Brain microvascular endothelial cell (primary cell): Measurements from ENCODE around the gene IQCH.

Source experiments
- DNase-seq: peaks from one replicate; pipeline ENCODE4 v3.0.0-alpha.2; 2020
- H3K27ac ChIP-seq: fragments of 250-450 bp; sonication (Bioruptor Pico); 2 replicates; pipeline ENCODE4 v1.5.1; 2020; ENCODE audit warnings: mild to moderate bottlenecking, moderate library complexity
- H3K27me3 ChIP-seq: fragments of 250-450 bp; sonication (Bioruptor Pico); replicated peaks from 2 replicates; pipeline ENCODE4 v1.5.1; 2020; ENCODE audit warnings: mild to moderate bottlenecking
- H3K36me3 ChIP-seq: fragments of 250-450 bp; sonication (Bioruptor Pico); replicated peaks from 2 replicates; pipeline ENCODE4 v1.5.1; 2020; ENCODE audit warnings: mild to moderate bottlenecking
- H3K4me3 ChIP-seq: 2 replicates; pipeline ENCODE4 v1.5.1; 2011; ENCODE audit warnings: low read depth, mild to moderate bottlenecking, control low read depth, low read length, moderate library complexity
- in situ Hi-C: cut with HindIII; loops from 2 replicates; pipeline ENCODE4 v1.10.0; 2017; ENCODE audit warnings: low sequenced_read_pairs, low pct_ligation_motif_present
- TF ChIP-seq, protein P1 (sequence below): IDR thresholded peaks from 2 replicates; pipeline ENCODE4 v1.5.1; 2011; ENCODE audit warnings: low read depth, mild to moderate bottlenecking, moderate library complexity, low read length, control low read depth, inconsistent platforms; ENCODE audit errors: missing control alignments

The IQCH gene

DNA sequence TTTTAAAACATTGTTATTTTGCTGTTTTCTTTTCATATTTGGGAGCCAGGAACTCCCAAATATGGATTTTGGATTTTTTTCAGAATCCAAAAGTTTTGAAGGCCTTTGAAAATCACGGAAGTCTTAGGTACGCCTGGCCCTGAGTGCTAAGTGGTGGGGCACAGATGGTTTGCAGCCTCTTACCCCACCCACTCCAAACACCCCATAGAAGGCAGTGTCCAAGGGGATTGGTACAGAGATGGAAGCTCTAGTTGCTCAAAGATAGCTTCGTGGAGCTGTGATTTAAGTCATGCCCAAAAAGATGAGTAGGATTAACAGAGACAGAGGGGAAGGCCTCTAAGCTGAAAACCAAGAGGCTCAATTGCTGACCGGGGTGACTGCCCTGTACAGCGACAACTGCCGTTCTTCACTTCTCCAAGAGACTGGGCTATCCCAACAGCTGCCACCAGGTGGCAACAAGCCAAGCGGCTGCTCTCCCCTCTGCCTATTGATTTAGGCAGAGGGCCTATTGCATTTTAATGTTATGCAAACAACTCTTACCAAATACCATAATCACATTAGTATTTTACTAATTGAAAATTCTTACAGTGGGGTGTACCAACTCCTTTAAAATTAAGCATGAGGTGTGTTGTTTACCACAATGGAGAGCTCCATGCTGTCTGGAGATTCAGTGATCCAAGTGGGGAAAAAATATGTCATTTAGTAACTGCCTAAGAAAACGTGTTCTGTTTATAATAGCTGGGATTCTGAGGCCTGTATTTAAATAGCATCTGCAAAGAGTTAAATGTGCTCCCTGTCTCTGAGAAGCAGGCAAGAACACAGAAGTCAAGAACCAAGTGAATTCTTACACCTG, 202.3 kb downstream of the IQCH start:
- TF ChIP-seq, protein P1, sequence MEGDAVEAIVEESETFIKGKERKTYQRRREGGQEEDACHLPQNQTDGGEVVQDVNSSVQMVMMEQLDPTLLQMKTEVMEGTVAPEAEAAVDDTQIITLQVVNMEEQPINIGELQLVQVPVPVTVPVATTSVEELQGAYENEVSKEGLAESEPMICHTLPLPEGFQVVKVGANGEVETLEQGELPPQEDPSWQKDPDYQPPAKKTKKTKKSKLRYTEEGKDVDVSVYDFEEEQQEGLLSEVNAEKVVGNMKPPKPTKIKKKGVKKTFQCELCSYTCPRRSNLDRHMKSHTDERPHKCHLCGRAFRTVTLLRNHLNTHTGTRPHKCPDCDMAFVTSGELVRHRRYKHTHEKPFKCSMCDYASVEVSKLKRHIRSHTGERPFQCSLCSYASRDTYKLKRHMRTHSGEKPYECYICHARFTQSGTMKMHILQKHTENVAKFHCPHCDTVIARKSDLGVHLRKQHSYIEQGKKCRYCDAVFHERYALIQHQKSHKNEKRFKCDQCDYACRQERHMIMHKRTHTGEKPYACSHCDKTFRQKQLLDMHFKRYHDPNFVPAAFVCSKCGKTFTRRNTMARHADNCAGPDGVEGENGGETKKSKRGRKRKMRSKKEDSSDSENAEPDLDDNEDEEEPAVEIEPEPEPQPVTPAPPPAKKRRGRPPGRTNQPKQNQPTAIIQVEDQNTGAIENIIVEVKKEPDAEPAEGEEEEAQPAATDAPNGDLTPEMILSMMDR, result peak; percentile 98
- H3K27me3 ChIP-seq, result no peaks in the 10 kb centered on the region
- peak; percentile 55 for DNase-seq
- H3K36me3 ChIP-seq, result no peaks in the 10 kb centered on the region
- no peak overlapping the region for H3K27ac ChIP-seq
- in situ Hi-C loops, result loop anchor here (25.0 kb wide), 1 partner anchor 355 kb away; no protein-coding TSS in a partner anchor
- H3K4me3 ChIP-seq, result no peak overlapping the region

DNA sequence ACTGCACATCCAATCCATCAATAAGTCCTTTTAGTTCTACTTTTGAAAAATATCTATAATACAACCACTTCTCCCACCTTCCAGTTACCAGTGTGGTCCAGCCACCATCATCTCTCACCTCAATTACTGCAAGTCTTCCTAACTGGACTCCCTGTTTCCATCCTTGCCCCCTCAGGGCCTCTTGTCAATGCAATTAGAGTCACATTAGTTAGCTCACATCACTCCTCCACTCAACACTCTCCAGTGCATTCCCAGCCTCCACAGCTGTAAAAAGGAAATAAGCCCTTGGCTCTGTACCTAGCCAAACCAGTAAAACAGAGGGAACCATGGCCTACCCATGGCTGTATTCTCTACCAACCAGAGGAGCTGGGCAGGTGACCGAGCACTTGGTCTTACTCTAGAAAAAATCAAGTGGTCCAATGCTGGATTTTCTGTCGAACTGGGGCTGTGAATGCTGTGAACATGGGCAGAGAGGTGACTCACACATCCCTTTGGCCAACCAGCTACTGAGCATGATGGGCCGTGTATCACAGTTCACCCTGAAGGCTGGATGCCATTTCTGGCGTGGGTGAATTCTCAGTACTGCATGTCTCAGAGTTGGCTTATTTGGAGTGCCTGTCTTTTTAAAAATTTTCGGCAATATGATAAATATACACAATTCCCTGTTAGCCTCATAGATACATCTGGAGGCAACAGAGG, 203.9 kb downstream of the IQCH start:
- DNase-seq, result no peak
- in situ Hi-C loops, result loop anchor here (25.0 kb wide), 1 partner anchor 354 kb away; no protein-coding TSS in a partner anchor
- H3K4me3 ChIP-seq, result no peak overlapping the region

GRCh38 chr15:67460521-67460920, 205.9 kb downstream of the IQCH start:
- TF ChIP-seq, protein P1, result no peak
- no peak for DNase-seq
- in situ Hi-C loops, result loop anchor here (25.0 kb wide), 1 partner anchor 352 kb away; no protein-coding TSS in a partner anchor
- Histone ChIP-seq H3K36me3 (no peaks in the 10 kb centered on the region), H3K4me3 (no peak overlapping the region), H3K27ac (no peak overlapping the region), H3K27me3 (no peaks in the 10 kb centered on the region)

More for the DNA sequence above, 203.9 kb downstream of the IQCH start:
- H3K27me3 ChIP-seq, result no peaks in the 10 kb centered on the region
- H3K36me3 ChIP-seq, result no peaks in the 10 kb centered on the region
- no peak overlapping the region for H3K27ac ChIP-seq
- TF ChIP-seq, protein P1, result no peak

DNA sequence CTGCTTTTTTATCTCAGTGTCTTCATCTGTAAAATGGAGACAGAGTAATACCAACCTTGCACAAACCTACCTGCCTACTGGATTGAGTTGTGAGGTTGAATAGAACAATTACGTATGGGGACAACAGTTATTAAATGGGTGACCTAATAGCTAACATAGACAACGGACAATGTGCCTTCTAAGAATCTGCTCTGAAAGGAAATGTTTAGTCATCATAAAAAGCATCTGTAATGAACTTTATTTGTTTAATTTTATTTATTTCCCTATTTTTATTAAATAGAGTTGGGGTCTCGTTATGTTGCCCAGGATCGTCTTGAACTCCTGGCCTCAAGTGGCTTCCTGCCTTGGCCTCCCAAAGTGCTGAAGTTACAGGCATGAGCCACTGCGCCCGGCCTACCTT, 207.1 kb downstream of the IQCH start:
- Histone ChIP-seq H3K36me3 (no peaks in the 10 kb centered on the region), H3K27ac (no peak overlapping the region), H3K4me3 (no peak overlapping the region), H3K27me3 (no peaks in the 10 kb centered on the region)
- TF ChIP-seq, protein P1, result no peak
- in situ Hi-C loops, result loop anchor here (25.0 kb wide), 1 partner anchor 351 kb away; no protein-coding TSS in a partner anchor
- no peak for DNase-seq

GRCh38 chr15:67462875-67463274, 208.3 kb downstream of the IQCH start:
- Histone ChIP-seq H3K27ac (no peak overlapping the region), H3K27me3 (no peaks in the 10 kb centered on the region), H3K4me3 (no peak overlapping the region), H3K36me3 (no peaks in the 10 kb centered on the region)
- TF ChIP-seq, protein P1, result no peak
- in situ Hi-C loops, result loop anchor here (25.0 kb wide), 1 partner anchor 349 kb away; no protein-coding TSS in a partner anchor
- DNase-seq, result no peak
